Bone marrow (tissue), 2 donors: ENCODE measurements around the gene ARHGAP6.
"Not testable (repeated sequence)": the region's sequence is repeated elsewhere in the genome, so short reads cannot be mapped to it uniquely, and the experiment has no call there.

Source experiments
- DNase-seq, 2 donors: peaks; one replicate each; lab custom pipeline; 2025; lab: John Stamatoyannopoulos, UW

Gene ARHGAP6

DNA sequence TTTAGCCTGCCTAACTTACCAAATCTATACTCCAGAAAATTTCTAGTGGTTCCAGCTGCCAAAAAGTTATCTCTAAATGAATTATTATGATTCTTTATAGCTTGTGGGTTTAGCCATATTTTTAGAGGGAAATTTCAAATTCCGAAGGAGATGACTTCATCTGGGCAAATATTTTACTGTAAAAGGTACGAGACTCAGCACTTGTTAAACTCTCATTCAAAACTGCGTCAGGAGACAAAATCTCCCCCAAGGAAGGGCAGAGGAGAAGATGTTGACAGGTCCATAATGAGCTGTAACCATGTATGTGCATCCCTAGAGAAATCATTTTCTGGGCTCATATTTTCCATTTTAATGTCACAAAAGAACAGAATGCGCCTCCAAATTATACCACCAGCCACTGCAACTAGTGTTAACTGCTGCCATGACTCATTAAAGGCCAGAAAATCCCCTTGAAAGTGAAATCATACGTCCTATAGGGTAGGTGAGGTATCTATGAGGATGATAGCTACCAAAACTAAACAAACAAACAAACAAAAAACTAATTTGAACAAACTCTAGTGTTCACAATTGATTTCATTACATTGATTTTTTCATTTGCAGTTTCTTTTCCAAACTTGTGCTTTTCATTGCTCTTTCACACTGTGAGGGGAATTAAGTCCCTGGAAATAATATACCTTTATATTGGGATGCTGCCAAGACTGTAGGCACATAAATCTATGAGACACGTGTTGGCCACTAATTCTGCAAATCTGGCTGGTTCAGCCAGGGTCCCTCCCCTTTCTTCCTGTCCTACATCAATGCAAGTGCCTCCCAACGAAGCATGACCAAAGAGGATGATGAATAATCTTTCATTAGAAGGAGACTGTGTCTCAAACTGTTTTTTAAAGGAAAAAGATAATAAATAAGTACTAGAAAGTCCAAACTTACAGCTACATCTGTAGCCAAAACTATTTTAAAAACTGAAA lies 85.8 kb downstream of the ARHGAP6 start:
- DNase-seq, result no peak

DNA sequence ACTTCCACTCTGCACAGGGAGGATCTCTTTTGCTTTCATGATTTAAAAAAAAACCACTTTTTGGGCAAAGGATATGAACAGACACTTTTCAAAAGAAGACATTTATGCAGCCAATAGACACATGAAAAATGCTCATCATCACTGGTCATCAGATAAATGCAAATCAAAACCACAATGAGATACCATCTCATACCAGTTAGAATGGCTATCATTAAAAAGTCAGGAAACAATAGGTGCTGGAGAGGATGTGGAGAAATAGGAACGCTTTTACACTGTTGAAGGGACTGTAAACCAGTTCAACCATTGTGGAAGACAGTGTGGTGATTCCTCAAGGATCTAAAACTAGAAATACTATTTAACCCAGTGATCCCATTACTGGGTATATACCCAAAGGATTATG lies 87.4 kb downstream of the ARHGAP6 start:
- not testable (repeated sequence) for DNase-seq

DNA sequence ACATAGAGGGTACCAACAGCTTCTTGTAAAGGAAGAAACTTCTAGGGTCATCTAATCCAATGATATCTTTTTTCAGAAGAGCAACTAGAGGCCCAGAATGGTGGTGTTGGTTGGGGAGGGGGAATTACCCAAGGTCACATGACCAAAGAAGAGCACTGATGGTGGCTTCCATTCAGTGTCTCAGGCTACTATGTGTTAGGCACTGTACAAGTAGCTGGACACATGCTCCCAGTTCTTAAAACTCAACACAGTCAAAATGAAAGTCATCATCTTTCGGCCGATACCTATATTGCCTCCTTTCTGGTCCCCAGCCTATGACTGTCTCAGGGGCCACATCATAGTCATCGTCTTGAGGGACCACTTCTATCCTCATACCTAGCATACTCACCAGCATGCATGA lies 88.1 kb downstream of the ARHGAP6 start:
- no peak for DNase-seq

DNA sequence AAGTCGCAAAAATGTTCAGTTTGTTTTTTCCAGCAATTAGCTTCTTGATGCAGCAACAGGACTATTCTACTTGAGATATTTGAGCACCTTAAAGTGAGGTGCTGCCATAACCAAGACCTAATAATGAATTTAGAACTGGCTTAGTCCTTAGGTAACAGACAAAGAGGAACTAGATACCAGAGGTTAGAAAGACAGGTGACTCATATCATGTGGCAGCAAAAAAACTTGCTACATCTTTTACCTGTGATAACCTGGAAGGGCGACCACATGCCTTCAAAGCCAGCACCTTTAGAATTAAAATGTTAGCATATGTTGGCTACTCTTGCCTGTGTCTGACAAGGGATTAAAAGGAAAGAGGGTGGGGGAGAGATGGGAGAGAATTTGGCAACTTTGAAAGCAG lies 90.4 kb downstream of the ARHGAP6 start:
- DNase-seq, result no peak

DNA sequence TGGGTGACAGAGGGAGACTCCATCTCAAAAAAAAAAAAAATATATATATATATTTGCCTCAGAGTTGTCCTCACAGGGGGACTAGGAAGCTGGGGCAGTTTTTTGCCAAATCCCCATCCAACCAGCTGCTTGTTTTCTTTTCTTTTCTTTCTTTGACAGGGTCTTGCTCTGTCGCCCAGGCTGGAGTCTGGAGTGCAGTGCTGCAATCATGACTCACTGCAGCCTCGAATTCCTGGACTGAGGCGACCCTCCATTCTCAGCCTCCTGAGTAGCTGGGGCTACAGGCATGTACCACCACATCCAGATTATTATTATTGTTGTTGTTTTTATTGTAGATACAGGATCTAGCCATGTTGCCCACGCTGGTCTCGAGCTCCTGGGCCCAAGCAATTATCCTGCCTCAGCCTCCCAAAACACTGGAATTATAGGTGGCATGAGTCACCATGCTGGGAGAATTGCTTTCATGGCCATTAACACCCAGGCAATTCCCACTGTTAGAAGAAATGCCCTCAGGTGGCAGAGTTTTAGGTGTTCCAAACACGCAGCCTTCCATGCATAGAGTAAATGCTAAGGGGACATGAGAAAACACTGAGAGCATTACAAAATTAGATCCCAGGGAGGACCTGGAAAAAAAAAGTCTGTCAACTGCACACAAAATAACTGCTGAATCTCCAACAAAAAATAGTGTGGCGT lies 98.0 kb downstream of the ARHGAP6 start:
- no peak for DNase-seq

DNA sequence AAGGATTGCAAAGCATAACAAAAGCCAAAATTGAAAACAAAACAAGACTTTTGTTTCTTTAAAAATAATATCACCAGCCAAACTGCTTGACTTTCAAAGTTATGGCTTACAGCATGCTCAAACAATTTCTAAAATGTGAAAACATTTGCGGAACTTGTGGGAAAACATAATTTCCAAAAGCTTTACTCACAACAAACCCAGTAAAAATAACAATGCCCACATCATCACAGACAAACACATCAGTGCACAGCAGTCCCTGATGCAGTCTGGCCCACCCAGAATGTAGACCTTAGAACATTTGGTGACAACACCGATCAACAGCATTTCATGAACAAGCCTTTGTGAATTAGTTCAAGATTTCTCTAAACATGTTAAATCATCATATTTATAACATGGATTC lies 98.9 kb downstream of the ARHGAP6 start:
- no peak for DNase-seq

DNA sequence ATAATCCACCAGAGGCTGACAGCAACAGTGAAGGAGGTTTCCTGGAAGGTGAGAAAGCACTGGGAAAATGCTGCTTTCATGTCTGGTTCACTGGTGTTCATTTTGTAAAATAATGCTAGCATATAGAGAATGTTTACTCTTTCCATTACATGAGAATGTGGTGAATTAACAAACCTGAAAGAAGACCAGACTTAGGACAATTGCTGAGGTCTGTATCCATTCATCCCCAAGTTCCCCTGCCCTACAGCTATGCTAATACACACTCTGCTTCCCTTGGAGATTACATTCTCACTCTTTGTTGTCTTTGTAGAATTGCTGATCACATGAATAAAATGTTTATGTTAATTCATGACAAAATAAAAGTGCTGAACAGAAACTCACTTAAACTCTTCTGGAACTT lies 99.5 kb downstream of the ARHGAP6 start:
- no peak for DNase-seq

DNA sequence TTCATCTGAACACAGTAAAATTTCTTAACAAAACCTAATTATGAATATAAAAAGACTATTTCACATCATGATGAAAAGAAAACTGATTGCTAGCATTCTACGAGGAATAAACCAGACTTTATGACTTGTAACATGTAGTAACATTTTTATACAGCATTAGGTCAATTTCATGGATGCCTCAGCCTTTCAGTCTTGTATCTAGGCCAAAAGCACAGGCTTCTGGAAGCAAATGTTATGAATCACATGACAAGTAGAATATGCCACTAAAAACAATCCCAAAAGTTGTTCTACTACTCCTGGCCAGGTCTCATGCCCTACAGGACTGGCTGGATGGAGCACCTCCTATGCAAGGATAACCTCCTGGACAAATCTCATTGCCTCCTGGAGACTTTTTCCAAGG lies 101.2 kb downstream of the ARHGAP6 start:
- DNase-seq, result no peak

DNA sequence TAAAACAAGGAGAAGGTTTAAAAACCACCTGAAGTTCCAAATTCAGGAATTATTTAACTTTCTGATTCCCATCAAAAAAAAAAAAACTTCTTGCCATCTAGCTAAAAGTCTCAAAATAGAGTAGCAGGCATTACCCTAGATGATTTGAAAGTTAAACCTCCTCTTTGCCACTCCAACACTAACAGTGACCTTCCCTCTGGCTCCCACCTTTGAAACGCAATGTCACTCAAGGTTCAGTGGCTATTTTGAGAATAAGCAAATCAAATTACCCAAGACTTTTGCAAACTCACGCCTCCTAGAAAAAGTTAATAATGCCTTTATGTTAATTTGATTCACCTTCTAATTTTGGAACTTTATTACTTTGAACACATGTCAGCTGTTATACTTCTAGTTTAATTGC lies 103.2 kb downstream of the ARHGAP6 start:
- DNase-seq, result no peak

DNA sequence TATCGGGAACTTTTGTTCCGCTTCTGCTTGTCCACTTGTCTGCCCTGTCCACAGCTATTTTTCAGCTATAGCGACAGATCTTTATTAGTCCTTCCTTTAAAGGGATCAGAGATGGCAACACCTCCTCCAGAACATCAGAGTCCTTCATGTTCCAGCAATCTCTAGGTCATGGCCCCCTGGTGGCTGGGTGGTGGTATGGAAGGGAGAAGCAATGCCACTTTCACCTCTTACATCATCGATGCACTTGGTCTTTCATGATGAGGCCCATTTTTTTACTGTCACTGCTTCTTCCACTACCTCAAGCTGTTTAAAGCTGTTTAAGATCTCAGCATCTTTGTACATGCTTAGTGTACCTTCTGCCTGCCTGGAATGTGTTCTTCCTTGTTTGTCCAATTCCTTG lies 106.7 kb downstream of the ARHGAP6 start:
- DNase-seq, result no peak

DNA sequence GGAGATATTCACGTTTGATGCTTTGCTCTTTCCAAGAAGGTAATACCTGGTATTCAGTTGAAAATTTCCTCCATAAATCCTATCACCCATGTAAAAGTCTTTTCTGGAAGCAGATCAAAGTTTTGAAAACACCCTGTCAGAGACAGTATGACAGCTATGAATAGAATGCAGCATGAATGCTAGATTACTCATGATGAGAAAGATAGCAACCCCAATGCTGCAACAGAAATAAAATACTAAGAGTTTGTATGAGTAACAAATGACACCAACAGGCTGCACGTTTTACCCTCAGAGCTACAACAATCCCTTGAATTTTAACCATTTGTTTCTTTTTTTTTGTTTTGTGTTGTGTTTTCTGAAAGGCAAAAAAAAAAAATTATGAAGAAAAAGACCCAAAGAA lies 108.6 kb downstream of the ARHGAP6 start:
- no peak for DNase-seq

DNA sequence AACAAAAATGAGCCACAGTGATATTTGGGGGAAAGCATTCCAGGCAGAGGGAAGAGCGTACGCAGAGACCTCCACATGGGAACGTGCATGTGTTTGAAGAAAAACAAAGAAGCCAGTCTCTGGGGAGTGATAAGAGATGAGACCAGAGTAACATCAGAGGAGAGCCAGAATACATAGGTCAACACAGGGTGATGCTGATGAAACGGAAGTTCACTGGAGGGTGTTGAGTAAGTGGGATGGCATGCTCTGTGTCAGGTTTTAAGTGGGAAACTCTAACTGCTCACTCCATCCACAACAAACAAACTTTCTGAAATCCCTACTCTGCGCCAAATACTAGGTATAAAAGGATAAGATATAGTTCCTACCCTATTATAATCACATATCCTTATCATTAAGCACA lies 110.0 kb downstream of the ARHGAP6 start:
- DNase-seq, result no peak

DNA sequence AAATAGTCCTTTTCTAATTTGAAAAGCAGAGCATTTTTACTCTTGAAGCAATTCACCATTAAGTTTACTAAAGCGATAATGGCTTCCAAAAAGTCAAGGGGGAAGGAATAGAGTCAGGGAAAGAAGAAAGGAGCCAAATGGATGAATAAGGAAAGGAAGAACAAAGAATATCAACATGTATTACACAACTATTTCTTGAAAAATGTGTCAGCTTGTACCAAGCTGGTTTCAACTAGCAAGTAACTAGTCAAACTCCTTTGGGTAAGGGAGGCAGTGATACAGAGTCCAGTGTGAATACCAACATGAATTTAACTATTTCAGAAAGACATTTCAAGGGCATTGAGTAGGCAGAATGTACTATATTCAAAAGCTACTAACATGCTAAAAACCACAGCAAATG lies 112.1 kb downstream of the ARHGAP6 start:
- DNase-seq, result no peak

DNA sequence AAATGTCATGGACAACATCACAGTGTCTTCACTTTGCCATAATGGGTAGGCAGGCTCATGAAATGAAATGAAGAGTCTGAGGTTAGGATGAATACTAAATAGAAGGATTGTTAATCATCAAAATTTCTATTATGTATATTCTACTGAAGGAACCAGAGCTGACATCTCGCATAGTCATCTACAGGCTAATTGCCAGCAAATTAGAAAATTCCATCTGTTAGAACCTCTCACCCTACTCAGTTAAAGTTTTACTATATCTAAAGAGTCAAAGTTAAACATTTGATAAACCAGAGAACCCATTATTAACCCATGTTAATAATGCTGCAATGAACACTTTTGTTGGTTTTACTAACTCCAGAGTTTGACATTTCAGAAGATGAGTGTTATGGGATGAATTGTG lies 114.6 kb downstream of the ARHGAP6 start:
- no peak for DNase-seq

DNA sequence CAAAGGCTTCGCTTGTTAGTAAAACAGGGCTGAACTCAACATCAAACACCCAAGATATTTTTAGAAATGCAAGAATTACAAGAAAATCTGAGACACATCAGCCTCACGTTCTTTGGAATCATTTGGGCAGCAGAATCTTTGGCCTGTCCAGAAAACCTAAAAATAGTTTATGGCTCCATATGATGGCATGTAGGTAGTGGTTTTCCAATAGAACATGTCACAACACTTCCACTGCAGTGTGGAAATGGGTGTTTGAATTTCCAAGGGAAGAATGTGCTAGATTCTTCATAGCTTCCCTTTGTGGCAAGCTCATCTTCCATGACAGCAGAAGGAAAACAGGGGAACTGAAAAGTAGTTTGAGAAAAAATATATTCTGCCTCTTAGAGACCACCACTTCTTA lies 118.8 kb downstream of the ARHGAP6 start:
- DNase-seq, result no peak

DNA sequence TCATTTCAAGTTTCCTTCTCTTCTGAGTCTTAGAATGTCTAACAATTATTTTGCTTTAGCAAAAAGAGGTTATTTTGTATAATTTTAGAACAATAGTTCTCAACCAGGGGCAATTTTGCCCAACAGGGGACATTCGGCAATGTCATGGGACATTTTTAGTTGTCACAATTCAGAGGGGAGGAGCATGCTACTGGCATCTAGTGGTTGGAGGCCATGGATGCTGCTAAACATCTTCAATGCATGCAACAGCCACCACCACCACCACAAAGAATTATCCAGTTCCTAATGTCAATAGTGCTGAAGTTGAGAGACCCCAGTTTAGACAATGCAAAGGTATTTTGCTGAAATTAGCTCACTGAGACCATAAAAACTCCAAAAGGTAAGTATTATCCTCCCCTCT lies 122.5 kb downstream of the ARHGAP6 start:
- DNase-seq, result no peak

DNA sequence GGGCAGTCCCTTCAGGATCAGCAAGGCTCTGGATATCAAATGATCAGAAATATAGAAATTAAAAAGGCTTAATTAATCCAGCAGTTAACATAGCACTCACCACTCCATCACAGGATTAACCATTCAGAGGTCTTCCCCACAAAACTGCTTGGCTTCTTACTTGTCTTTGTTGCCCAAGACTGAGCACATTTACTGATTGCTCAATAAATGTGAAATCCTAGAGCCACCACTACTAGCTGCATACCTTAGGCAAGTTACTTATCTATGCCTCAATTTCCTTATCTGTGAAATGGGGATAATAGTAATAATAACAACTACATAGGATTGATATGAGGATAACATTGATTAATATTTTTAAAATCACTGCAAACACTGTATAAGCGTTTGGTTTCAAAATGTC lies 124.2 kb downstream of the ARHGAP6 start:
- DNase-seq, result no peak

DNA sequence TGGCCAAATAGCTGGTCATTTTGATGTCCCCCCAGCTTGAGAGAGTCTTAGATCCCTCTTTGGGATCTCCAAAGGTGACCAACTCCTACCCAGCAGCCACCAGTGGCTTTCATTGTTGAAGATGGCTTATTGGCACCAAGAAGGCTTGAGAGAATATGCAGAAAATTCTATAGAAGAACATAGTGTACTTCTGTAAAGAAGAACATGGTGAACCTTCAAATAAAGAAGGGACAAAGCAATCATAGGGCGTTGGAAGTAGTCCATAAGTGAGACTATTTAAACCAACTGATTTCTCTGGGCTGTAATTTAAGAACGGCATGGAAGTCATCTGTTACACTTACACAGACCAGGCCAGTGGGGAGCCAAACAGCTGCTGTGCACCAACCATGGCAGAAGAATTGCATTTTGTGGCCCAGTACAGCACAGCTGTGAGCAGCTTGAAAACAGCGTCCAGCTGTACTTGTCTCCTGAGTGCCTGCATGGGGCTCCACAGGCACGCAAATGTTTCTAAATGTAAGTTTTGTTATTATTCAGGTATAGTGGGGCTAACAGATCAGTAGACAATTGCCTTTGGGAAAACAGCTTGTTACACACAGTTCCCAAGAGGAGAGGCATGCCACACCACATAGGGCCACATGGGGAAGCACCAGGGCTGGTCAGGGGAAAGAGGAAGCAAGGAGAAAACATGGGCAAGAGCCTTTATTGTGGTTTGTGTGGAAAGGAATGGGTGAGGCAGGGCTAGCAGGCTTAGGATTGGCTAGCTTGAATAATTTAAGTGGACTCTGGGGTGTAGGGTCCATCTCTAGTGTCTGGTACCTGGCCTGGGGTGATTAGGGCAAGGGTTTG lies 125.0 kb downstream of the ARHGAP6 start:
- no peak for DNase-seq

DNA sequence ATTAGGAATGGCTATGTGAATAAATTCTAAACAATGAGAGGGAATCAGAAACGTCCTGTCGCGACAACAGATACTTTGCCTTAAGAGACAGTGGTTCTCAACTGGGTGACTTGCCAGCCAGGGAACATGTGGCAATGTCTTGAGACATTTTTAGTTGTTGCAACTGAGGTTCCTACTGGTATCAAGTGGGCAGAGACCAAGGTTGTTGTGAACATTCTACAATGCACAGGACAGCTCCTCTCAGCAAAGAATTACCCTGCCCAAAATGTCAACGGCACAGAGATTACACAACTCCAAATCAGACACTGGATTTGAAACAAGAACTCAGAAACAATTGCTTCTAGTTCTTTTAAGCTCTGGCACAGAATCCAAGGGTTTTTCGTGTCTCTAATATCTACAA lies 128.6 kb downstream of the ARHGAP6 start:
- no peak for DNase-seq

DNA sequence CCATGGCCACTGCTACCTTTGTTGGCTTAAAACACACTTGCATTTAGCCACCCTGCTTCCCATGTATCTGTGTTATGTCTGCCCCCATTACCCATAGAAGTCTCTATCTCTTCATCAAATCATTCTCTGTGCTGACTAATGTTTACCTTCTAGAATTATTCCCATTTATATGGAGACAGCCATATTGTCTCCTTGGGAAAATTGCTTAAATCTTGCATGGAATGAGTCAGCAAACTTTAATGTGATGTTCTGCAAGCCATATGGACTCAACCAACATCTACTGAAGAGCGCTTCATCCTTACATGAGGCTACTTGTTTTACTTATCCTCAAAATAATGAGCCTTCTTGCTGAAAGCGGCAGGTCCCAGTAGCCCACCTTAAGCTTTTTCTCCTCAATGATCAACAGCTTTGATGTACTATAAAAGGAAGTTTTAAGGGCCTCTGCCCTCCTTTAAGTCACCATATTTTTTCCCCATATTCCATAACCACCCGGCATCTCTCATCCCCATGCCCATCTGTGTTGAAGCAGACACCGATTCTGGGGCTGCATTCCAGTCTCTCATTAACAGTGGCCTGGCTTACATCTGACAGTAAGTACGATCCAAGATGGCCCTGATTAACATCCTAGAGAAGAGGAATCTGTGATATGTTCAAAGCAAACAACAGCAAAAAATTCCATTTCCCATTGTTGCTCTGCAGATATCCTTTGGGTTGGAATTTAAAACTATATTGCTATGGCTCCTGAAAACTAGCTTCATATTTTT lies 130.4 kb downstream of the ARHGAP6 start:
- DNase-seq, result no peak

DNA sequence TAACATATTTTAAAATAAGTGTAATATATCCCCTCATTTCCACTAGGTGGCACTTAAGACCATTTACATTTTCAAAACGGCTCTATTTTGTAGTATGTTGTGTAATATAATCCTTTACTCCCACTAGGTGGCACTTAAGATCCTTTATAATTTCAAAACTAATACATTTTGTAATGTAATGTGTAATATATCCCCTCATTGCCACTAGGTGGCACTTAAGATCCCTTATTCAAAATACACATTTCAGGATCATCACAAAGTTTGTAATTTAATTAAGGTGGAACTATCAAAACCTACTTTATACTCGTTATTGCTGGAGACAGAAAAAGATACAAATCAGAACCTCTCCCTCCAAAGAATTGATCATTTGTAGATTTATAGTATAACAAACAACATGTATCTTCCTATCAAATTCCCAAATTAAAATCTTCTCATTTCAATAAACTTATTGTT lies 132.5 kb downstream of the ARHGAP6 start:
- DNase-seq, result peak in 1 of 2 donors; percentile 72
